ENCODE data around the gene CAPN5.

GRCh38 chr11:77129842-77130756, 63.3 kb downstream of the CAPN5 start:
- TF ChIP-seq CTCF (IDR thresholded peaks at IDR 0.05 in 2 of 3, conservative IDR thresholded peaks at IDR 0.05 in 1 of 3; ENCODE audit: control insufficient read depth in 2 of 3, extremely low read depth in 1 of 3, insufficient read depth in 1 of 3, low read depth in 3 of 3, low read length in 3 of 3) (no peak), CEBPB (IDR thresholded peaks at IDR 0.05; ENCODE audit: borderline replicate concordance in 1 of 2, low read depth in 2 of 2, low read length in 2 of 2) (no peak)
